Esophagus squamous epithelium (tissue), 5 donors: Measurements from ENCODE around the gene FRMD4A. TPM values are rescaled to one million over a fixed set of nuclear protein-coding genes. Genes with fewer than 3 reads are reported as not detected.

Experiments used
- DNase-seq: peaks from one replicate; lab custom pipeline; 2025; lab: John Stamatoyannopoulos, UW
- H3K27ac ChIP-seq, 4 donors: fragments of 200-600 bp; sonication (generic); one replicate each; pipeline ENCODE4 v1.5.1; 2016 to 2019; ENCODE audit warnings: mild to moderate bottlenecking in 1 of 4
- H3K27me3 ChIP-seq, 4 donors: fragments of 200-600 bp; sonication (generic); 1 replicate in 3 of 4; 2 replicates in 1 of 4; pipeline versions ENCODE4 v1.5.1 to v1.6.0; 2017 to 2021; ENCODE audit warnings: antibody characterized with exemption in 1 of 4
- H3K36me3 ChIP-seq, 3 donors: fragments of 200-600 bp; sonication (generic); one replicate each; pipeline ENCODE4 v1.5.1; 2016 to 2019
- H3K4me1 ChIP-seq, 3 donors: fragments of 200-600 bp; sonication (generic); one replicate each; pipeline ENCODE4 v1.5.1; 2017 to 2019
- H3K4me3 ChIP-seq, 4 donors: fragments of 200-600 bp; sonication (generic); 1 replicate in 3 of 4; 2 replicates in 1 of 4; pipeline ENCODE4 v1.5.1; 2016 to 2019; ENCODE audit warnings: mild to moderate bottlenecking in 2 of 4, moderate library complexity in 1 of 4
- H3K9me3 ChIP-seq, 3 donors: fragments of 200-600 bp; sonication (generic); one replicate each; pipeline ENCODE4 v1.5.1; 2016 to 2019
- POLR2A ChIP-seq, 4 donors: fragments of 450-650 bp; IDR thresholded peaks; one replicate each; pipeline ENCODE4 v1.6.1; 2017; ENCODE audit warnings: antibody characterized with exemption in 4 of 4, mild to moderate bottlenecking in 4 of 4, moderate library complexity in 3 of 4
- WGBS, 2 donors: methylation state at CpG; one replicate each; pipeline ENCODE4 v1.1.5; 2018; 5-methylcytosine and 5-hydroxymethylcytosine counted together
- intact Hi-C: fragments of 100-400 bp; cut with DNase I; formaldehyde crosslinking; loops from one replicate; pipeline ENCODE4 v1.15.0; 2022
- total RNA-seq, 4 donors: library from RNA; depleted of rRNA; stranded (reverse); fragments of >200 nt; gene quantifications; one replicate each; pipeline ENCODE4 v1.1.0, GENCODE V29; 2016
- TF ChIP-seq, protein P1 (sequence below), 6 experiments: fragments of 450-650 bp in 4 of 6; fragments of 200-600 bp in 2 of 6; sonication (generic) in 2 of 6; IDR thresholded peaks; one replicate each; pipeline ENCODE4 v1.5.1; 2016 to 2019; ENCODE audit warnings: antibody characterized with exemption in 6 of 6, mild to moderate bottlenecking in 4 of 6, moderate library complexity in 4 of 6
- donor health status: DM: yes; HTN: yes; CAD: no.

Gene FRMD4A
- total RNA-seq, 4 donors from 2014 or later = 7.3 to 15.3 (median 8.6) TPM

DNA sequence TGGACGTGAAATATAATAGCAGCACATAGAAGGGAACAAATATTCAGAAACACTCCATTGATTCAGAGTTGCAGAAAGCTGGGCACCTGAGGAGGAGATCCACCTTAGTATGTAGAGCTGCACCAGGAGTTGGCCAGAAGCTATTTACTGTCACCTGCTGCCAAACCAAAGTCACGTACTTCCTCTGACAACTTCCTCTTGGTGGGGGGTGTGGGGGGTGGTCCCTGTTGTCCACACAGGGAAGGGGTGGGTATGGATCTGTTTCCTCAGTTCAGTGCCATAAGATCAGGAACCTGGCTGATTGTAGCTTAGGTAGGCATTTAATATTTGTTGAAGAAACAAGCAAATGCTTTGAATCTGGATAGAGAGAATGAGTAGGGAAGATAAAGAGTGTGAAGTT lies 264.6 kb downstream of the FRMD4A start:
- Histone ChIP-seq H3K27ac (no peak overlapping the region), H3K27me3 (peaks cover 0 to 5% (median 0%) of the 10 kb centered on the region in 4 donors), H3K9me3 (no peaks in the 10 kb centered on the region), H3K4me1 (no peaks in the 10 kb centered on the region), H3K4me3 (no peak overlapping the region), H3K36me3 (no peaks in the 10 kb centered on the region)
- intact Hi-C loops = no loop called here
- no peak for DNase-seq
- WGBS, 2 donors = 43 to 65% methylated on average over 2 of the region's 2 CpGs
- TF ChIP-seq POLR2A (IDR thresholded peaks at IDR 0.05) = no peak
- TF ChIP-seq, protein P1, sequence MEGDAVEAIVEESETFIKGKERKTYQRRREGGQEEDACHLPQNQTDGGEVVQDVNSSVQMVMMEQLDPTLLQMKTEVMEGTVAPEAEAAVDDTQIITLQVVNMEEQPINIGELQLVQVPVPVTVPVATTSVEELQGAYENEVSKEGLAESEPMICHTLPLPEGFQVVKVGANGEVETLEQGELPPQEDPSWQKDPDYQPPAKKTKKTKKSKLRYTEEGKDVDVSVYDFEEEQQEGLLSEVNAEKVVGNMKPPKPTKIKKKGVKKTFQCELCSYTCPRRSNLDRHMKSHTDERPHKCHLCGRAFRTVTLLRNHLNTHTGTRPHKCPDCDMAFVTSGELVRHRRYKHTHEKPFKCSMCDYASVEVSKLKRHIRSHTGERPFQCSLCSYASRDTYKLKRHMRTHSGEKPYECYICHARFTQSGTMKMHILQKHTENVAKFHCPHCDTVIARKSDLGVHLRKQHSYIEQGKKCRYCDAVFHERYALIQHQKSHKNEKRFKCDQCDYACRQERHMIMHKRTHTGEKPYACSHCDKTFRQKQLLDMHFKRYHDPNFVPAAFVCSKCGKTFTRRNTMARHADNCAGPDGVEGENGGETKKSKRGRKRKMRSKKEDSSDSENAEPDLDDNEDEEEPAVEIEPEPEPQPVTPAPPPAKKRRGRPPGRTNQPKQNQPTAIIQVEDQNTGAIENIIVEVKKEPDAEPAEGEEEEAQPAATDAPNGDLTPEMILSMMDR (IDR thresholded peaks at IDR 0.05) = no peak

DNA sequence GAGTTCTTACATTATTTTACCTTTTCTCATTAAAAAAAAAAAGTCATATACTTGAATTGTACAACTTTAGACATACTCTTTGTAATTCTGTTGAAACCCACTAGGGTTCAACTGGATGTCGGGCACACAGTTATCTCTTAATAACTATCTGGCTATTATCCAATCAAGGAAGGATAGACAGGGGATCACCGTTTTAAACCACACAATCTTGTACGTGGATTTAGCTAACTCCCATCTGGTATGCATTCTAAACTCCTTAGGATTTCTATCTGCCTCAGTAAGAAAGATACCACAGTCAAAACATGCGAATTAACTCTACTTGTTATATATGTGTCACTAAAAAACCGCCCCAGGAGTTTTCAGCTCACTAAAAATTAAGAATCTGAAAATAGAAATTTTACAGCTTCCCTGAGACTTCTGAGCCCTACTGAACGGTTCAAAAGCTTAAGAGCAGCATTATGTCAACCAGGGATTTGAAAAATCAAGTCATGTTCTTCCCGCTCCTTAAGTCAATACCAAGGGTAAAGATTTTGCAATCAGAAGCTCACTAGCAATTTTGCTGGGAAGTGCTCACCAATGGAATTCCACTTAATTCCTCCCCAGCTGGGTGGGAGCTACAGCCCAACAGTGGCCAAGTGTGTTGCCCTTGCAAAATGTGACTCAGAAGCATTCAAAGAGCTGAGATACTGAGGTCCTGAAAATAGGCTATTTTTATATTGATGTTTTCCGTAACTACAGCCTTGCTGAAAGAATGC lies 267.0 kb downstream of the FRMD4A start:
- no peaks in the 10 kb centered on the region for H3K4me1 ChIP-seq
- no peak for DNase-seq
- peaks cover 0 to 5% (median 0%) of the 10 kb centered on the region in 4 donors for H3K27me3 ChIP-seq
- no peak overlapping the region for H3K4me3 ChIP-seq
- intact Hi-C loops = no loop called here
- 76 to 77% methylated on average over 8 of the region's 8 CpGs for WGBS, 2 donors
- TF ChIP-seq, protein P1 (IDR thresholded peaks at IDR 0.05) = no peak
- TF ChIP-seq POLR2A (IDR thresholded peaks at IDR 0.05) = no peak
- H3K27ac ChIP-seq = no peak overlapping the region
- no peaks in the 10 kb centered on the region for H3K9me3 ChIP-seq
- no peaks in the 10 kb centered on the region for H3K36me3 ChIP-seq

- no peak overlapping the region for H3K27ac ChIP-seq
- 83 to 90% methylated on average over 10 to 11 of the region's 11 CpGs for WGBS, 2 donors
- intact Hi-C loops = no loop called here
These were observed 268.0 kb downstream of the FRMD4A start for GRCh38 chr10:14062528-14063260.

GRCh38 chr10:14060320-14061070 lies 270.2 kb downstream of the FRMD4A start:
- H3K27ac ChIP-seq = no peak overlapping the region
- H3K9me3 ChIP-seq = no peaks in the 10 kb centered on the region
- intact Hi-C loops = no loop called here
- DNase-seq = no peak
- peaks cover 0 to 5% (median 0%) of the 10 kb centered on the region in 4 donors for H3K27me3 ChIP-seq
- H3K4me1 ChIP-seq = no peaks in the 10 kb centered on the region
- 79 to 84% methylated on average over 2 of the region's 2 CpGs for WGBS, 2 donors
- TF ChIP-seq, protein P1 (IDR thresholded peaks at IDR 0.05) = no peak
- no peak for TF ChIP-seq POLR2A (IDR thresholded peaks at IDR 0.05)
- no peak overlapping the region for H3K4me3 ChIP-seq
- no peaks in the 10 kb centered on the region for H3K36me3 ChIP-seq

More at GRCh38 chr10:14062528-14063260, 268.0 kb downstream of the FRMD4A start:
- Histone ChIP-seq H3K4me1 (no peaks in the 10 kb centered on the region), H3K36me3 (no peaks in the 10 kb centered on the region), H3K9me3 (no peaks in the 10 kb centered on the region), H3K4me3 (no peak overlapping the region), H3K27me3 (peaks cover 0 to 5% (median 0%) of the 10 kb centered on the region in 4 donors)
- no peak for DNase-seq
- no peak for TF ChIP-seq POLR2A (IDR thresholded peaks at IDR 0.05)
- TF ChIP-seq, protein P1 (IDR thresholded peaks at IDR 0.05) = no peak
